Endothelial cell of umbilical vein (primary cell): ENCODE measurements around the gene PPEF2. TPM values are rescaled to one million over a fixed set of nuclear protein-coding genes. Genes with fewer than 3 reads are reported as not detected.

Experiments
- BruUV-seq: library from RNA; stranded (reverse); fragments of 400-500 nt; replicated peaks from 2 replicates; lab custom pipeline; 2021; lab: Mats Ljungman, UMichigan
- CTCF ChIA-PET: fragments of 300-600, 350-600 bp; sonication (Branson Sonifier 250); formaldehyde crosslinking; loops from one replicate; lab custom pipeline; 2021; ENCODE audit warnings: antibody characterized with exemption, inconsistent platforms; lab: Charles Lee
- POLR2A ChIA-PET: fragments of 300-600, 350-600 bp; sonication (Branson Sonifier 250); formaldehyde crosslinking; loops from one replicate; lab custom pipeline; 2021; ENCODE audit warnings: antibody characterized with exemption, inconsistent platforms; lab: Charles Lee
- DNase-seq: peaks from one replicate; pipeline ENCODE4 v3.0.0-alpha.2; 2011; ENCODE audit warnings: low read depth, low spot score
- FAIRE-seq: peaks from 2 replicates; lab custom pipeline; 2011; peaks lifted over from hg19 to GRCh38; lab: Jason Lieb, UNC
- H2AFZ ChIP-seq: 2 replicates; pipeline ENCODE4 v1.6.0; 2012; ENCODE audit warnings: low read depth, low read length, control low read depth, inconsistent platforms
- H3K27ac ChIP-seq: 2 replicates; pipeline ENCODE4 v1.5.1; 2011; ENCODE audit warnings: low read depth, mild to moderate bottlenecking, control low read depth, low read length, moderate library complexity; ENCODE audit not compliant: insufficient read depth
- H3K27me3 ChIP-seq, 2 experiments: 2 replicates each; pipeline versions ENCODE4 v1.6.0 to v1.6.1; 2011; ENCODE audit warnings: low read length in 2 of 2, mixed read lengths in 1 of 2; ENCODE audit not compliant: control insufficient read depth in 2 of 2, insufficient read depth in 2 of 2
- H3K36me3 ChIP-seq, 2 experiments: 2 replicates in 1 of 2; 3 replicates in 1 of 2; pipeline ENCODE4 v1.5.1; 2011; ENCODE audit warnings: low read length in 2 of 2, mild to moderate bottlenecking in 1 of 2, moderate library complexity in 1 of 2; ENCODE audit not compliant: control insufficient read depth in 2 of 2, insufficient read depth in 2 of 2; ENCODE audit errors: extremely low read depth in 1 of 2
- H3K4me1 ChIP-seq: 3 replicates; pipeline ENCODE4 v1.5.1; 2011; ENCODE audit warnings: mild to moderate bottlenecking, low read length; ENCODE audit not compliant: control insufficient read depth, insufficient read depth; ENCODE audit errors: extremely low read depth
- H3K4me2 ChIP-seq: 2 replicates; pipeline ENCODE4 v1.6.1; 2011; ENCODE audit warnings: low read length, control low read depth, mixed read lengths; ENCODE audit not compliant: insufficient read depth
- H3K4me3 ChIP-seq, 3 experiments: fragments of 200-600 bp in 1 of 3; sonication (generic), shearing (Covaris generic) in 1 of 3; replicated peaks in 1 of 3; 2 replicates each; pipeline ENCODE4 v1.5.1; 2011 to 2016; ENCODE audit warnings: control low read depth in 3 of 3, low read length in 3 of 3, mild to moderate bottlenecking in 2 of 3, inconsistent platforms in 1 of 3, low read depth in 1 of 3, moderate library complexity in 1 of 3; ENCODE audit not compliant: insufficient read depth in 1 of 3
- H3K79me2 ChIP-seq: 2 replicates; pipeline ENCODE4 v1.6.0; 2012; ENCODE audit warnings: low read length, inconsistent platforms; ENCODE audit not compliant: control insufficient read depth, insufficient read depth
- H3K9ac ChIP-seq: replicated peaks from 2 replicates; pipeline ENCODE3; 2011; ENCODE audit warnings: low read length, control low read depth; ENCODE audit not compliant: insufficient read depth; ENCODE audit errors: extremely low read depth
- H3K9me1 ChIP-seq: replicated peaks from 3 replicates; pipeline ENCODE4 v1.6.0; 2011; ENCODE audit warnings: mild to moderate bottlenecking, low read length; ENCODE audit not compliant: control insufficient read depth, insufficient read depth; ENCODE audit errors: extremely low read depth
- H3K9me3 ChIP-seq: replicated peaks from 2 replicates; pipeline ENCODE4 v1.5.1; 2012; ENCODE audit warnings: low read length, inconsistent platforms; ENCODE audit not compliant: control insufficient read depth, insufficient read depth
- H4K20me1 ChIP-seq: replicated peaks from 2 replicates; pipeline ENCODE3; 2011; ENCODE audit warnings: mild to moderate bottlenecking, low read length; ENCODE audit not compliant: control insufficient read depth, insufficient read depth; ENCODE audit errors: extremely low read depth
- CTCF ChIP-seq, 2 donors: IDR thresholded peaks; 1 replicate in 1 of 2; 2 replicates in 1 of 2; pipeline ENCODE4 v1.5.1; 2011; ENCODE audit warnings: low read length in 2 of 2, mild to moderate bottlenecking in 2 of 2, moderate library complexity in 2 of 2, control low read depth in 1 of 2, inconsistent platforms in 1 of 2, low read depth in 1 of 2; ENCODE audit not compliant: insufficient read depth in 1 of 2; ENCODE audit errors: extremely low read depth in 1 of 2
- EZH2 ChIP-seq: IDR thresholded peaks from 2 replicates; pipeline ENCODE4 v1.6.1; 2012; ENCODE audit warnings: borderline replicate concordance, low read depth, mild to moderate bottlenecking, moderate library complexity, low read length, inconsistent platforms; ENCODE audit not compliant: severe bottlenecking
- FOS ChIP-seq: IDR thresholded peaks from 2 replicates; pipeline ENCODE4 v1.6.1; 2011; ENCODE audit warnings: mild to moderate bottlenecking, low read length, moderate library complexity, borderline replicate concordance; ENCODE audit not compliant: insufficient read depth
- GATA2 ChIP-seq: IDR thresholded peaks from 2 replicates; pipeline ENCODE4 v1.7.0; 2011; ENCODE audit warnings: low read depth, mild to moderate bottlenecking, moderate library complexity, mixed read lengths, low read length; ENCODE audit not compliant: insufficient read length, insufficient read depth
- JUN ChIP-seq: IDR thresholded peaks from 2 replicates; pipeline ENCODE4 v1.6.1; 2011; ENCODE audit warnings: borderline replicate concordance, low read depth; ENCODE audit not compliant: insufficient read length, insufficient read depth
- MYC ChIP-seq: IDR thresholded peaks from one replicate; pipeline ENCODE4 v1.6.1; 2011; ENCODE audit warnings: mild to moderate bottlenecking, low read depth, low read length
- POLR2A ChIP-seq: IDR thresholded peaks from 2 replicates; pipeline ENCODE4 v1.6.1; 2012; ENCODE audit warnings: low read depth, mild to moderate bottlenecking, control low read depth, low read length
- POLR2AphosphoS5 ChIP-seq: IDR thresholded peaks from 2 replicates; pipeline ENCODE4 v1.6.1; 2012; ENCODE audit warnings: low read depth, mild to moderate bottlenecking, control low read depth, low read length, moderate library complexity; ENCODE audit not compliant: insufficient read depth
- dilution Hi-C: fragments of 300-500 bp; cut with MboI; formaldehyde crosslinking; loops from one replicate; pipeline ENCODE4 v1.15.0; 2019; ENCODE audit warnings: low sequenced_read_pairs; ENCODE audit not compliant: extremely low pct_ligation_motif_present
- intact Hi-C: fragments of 100-400 bp; cut with micrococcal nuclease; formaldehyde crosslinking; loops from one replicate; pipeline ENCODE4 v1.10.0; 2022
- polyA plus RNA-seq, 4 experiments: library from polyadenylated mRNA; depleted of rRNA in 3 of 4; stranded (reverse) in 3 of 4; unstranded in 1 of 4; fragments of >200 nt; gene quantifications; 2 replicates each; pipeline versions ENCODE4 v1.2.1 to v1.2.3, GENCODE V29; 2011 to 2012; ENCODE audit warnings: missing spikeins in 1 of 4
- total RNA-seq: library from RNA; stranded (reverse); gene quantifications from 2 replicates; pipeline ENCODE4 v1.2.3, GENCODE V29; 2021
- TF ChIP-seq, protein P1 (sequence below): IDR thresholded peaks from 2 replicates; pipeline ENCODE4 v1.6.1; 2011; ENCODE audit not compliant: insufficient read depth, insufficient read length

Gene PPEF2
- total and polyA plus RNA-seq, 2 donors (not counting 3 experiments of a cell fraction or from before 2014, with no cell fraction given): 0.23 TPM; not detected in 1

- H4K20me1 ChIP-seq: no peaks in the 10 kb centered on the region
- no peaks in the 10 kb centered on the region for H3K9me3 ChIP-seq
- TF ChIP-seq JUN: no peak
- TF ChIP-seq MYC: no peak
- TF ChIP-seq POLR2AphosphoS5: no peak
- no peak for TF ChIP-seq FOS
- no peak for TF ChIP-seq GATA2
- no peak for TF ChIP-seq EZH2
- TF ChIP-seq, protein P1, sequence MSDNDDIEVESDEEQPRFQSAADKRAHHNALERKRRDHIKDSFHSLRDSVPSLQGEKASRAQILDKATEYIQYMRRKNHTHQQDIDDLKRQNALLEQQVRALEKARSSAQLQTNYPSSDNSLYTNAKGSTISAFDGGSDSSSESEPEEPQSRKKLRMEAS: no peak
- TF ChIP-seq CTCF (IDR thresholded peaks at IDR 0.05; ENCODE audit: extremely low read depth in 1 of 2, insufficient read depth in 1 of 2, low read depth in 1 of 2, low read length in 2 of 2): no peak
- no peak for TF ChIP-seq POLR2A
- ChIA-PET CTCF (interaction anchor here (0.7 to 1.9 kb wide), 4 partner anchors 33 to 357 kb away, joined by 3 to 9 read pairs (median 3); no protein-coding TSS in a partner anchor), POLR2A (no interaction called here)
- no peak overlapping the region for H3K4me2 ChIP-seq
- no peak overlapping the region for H2AFZ ChIP-seq
- no peaks in the 10 kb centered on the region for H3K79me2 ChIP-seq
- DNase-seq (no peak), FAIRE-seq (no peak)
- no peaks in the 10 kb centered on the region for H3K9me1 ChIP-seq
- BruUV-seq: no TSS peak
- H3K4me3 ChIP-seq: no peak overlapping the region
- intact Hi-C loops (no loop called here), dilution Hi-C loops (no loop called here)
- no peak overlapping the region for H3K9ac ChIP-seq
- H3K36me3 ChIP-seq: peaks cover 6 to 12% of the 10 kb centered on the region in 2 experiments
- H3K4me1 ChIP-seq: no peaks in the 10 kb centered on the region
- H3K27ac ChIP-seq: no peak overlapping the region
- no peaks in the 10 kb centered on the region for H3K27me3 ChIP-seq
Measured at GRCh38 chr4:75948822-75949444, 46.7 kb upstream of the PPEF2 start.
